Measurements from ENCODE around the gene GAST.

DNA sequence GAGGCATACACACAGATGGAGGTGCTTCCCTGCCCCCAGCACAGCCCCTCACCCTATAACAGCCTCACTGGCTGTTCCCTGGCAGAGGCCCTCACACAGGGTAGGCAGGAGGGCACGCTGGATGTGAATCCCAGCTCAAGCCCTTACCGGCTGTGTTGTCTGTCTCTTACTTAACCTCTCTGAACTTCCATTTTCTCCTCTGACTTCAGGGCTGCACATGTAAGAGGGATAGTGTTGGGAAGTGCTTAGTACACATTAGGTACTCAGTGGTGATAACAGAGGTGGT is 48.0 kb upstream of the GAST start:
- TF ChIP-seq POLR2AphosphoS5 (IDR thresholded peaks at IDR 0.05) (no peak), CTCF (IDR thresholded peaks at IDR 0.05 in 8 of 11, conservative IDR thresholded peaks at IDR 0.05 in 3 of 11) (no peak), POLR2A (IDR thresholded peaks at IDR 0.05) (no peak)
